GM21786 (cell line): ENCODE data around the gene TPST2.
"Not testable (repeated sequence)": the region's sequence is repeated elsewhere in the genome, so short reads cannot be mapped to it uniquely, and the experiment has no call there.

Source experiments
- ATAC-seq: cut with Tn5 transposase; IDR thresholded peaks from one replicate; pipeline ENCODE4 v1.9.1; 2021; ENCODE audit not compliant: unreplicated experiment

The TPST2 gene

DNA sequence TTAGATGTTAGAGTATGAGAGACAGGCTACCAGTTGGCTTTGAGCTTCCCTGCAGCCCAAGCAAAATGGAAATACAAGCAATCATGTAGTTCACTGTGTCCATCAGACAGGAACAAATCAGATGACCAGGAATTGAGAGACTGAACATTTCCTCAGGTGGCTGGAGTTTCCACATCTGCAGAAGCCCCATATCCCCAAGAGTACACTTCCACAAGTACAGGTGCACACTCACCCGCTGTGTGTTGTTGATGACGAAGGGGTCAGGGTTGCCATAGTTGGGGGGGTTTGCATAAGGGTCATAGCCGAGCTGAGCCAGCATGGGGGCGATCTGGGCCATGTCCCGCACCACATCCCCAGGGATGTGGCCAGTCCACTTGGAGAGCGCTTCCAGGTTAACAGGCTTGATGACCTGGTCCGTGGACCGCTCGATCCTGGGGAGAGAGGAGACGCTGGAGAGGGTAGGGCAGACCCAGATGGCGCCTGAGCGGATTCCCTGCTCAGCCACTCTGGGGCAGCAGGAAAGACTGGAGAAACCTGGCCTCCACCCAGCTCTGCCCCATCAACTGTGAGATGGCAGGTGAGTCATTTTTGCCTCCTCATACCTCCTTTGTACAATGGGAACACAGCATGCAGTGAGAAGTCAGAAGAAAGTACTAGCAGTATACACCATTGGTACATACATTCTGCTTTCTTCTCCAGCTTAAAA is 53.7 kb downstream of the TPST2 start:
- ATAC-seq: no peak

DNA sequence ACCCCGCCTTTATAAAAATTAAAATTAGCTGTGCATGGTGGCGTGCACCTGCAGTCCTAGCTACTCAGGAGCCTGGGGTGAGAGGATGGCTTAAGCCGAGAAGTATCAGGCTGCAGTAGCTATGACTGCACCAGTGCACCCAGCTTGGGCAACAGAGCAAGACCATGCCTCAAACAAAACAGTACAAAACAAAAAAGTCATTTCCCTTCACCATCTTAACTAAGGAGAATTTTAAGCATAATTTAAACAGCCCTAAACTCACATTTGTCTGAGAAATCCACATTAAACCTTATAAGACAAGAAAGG is 54.4 kb downstream of the TPST2 start:
- no peak for ATAC-seq

DNA sequence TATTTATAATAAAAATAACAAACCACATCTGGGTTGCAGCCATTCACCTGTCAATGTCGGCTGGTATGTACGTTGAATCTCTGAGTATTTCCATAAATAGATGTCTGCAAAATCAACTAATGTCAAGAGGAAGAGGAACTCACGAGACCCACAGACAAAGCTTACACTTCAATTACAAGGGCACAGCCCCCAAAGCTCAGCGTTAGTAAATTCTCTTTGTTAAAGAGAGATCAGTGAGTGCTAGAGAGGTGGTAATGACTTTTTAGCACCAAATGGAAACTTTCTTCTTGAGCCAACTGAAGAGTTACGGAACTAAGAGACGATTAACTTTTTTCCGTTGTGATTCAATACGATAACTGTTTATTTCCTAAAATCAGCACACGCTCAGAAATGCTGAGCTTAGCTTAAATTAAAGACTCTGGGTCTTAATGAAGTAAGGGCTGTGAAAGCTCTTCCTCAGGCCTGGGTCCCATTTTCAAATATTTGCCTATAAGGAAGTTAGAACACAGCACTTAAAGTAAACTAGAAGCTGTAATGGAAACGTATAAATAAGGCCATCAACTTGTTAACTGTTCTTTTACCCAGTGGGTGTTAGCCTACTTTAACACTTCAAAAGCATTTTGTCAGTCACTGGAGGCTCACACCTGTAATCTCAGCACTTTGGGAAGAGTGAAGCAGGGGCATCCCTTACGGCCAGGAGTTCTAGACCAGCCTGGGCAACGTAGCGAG is 54.9 kb downstream of the TPST2 start:
- ATAC-seq: no peak

DNA sequence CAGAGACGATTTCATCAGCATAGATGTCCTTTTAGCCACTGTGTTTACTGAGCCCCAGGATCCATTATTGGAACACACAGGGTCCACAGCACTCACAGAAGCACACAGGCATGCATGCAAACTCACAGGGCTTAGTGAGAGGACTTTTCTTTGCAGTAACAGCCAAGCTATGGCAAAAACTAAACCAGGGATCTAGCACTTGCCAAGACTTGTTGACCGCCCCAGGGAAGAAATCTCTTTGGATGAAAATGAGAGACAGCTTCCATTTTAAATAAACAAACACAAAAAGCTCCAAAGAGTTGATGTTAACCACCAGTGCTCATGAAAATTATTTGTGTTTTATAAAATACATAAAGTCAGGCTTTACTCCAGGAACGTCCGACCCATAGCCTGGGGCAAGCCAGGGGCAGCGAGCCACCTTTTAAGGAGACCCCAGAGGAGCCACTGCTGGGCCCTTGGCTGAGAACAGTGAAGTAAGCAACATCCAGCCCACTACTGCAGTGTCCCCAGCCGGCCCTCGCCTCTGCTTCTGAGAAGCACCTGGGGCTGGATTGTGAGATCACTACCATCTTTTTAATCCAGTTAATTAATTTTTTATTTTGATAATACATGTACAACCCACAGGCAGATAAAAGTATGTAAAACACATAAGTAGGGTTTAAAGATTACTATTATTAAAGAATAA is 55.6 kb downstream of the TPST2 start:
- no peak for ATAC-seq

DNA sequence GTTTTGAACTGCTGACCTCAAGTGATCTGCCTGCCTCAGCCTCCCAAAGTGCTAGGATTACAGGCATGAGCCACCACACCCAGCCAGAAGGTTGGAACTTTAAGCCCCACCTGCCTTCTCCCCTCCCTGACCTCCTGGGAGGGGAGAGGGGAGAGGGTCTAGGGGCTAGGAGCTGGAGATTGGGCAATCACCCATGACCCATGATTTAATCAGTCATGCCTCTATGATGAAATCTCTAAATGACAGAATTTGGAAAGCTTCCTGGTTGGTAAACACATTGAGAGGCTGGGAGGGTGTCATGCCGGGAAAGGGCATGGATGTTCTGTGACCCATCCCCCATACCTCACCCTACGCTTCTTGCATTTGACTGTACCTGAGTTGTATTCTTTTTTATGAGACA is 60.6 kb downstream of the TPST2 start:
- no peak for ATAC-seq

DNA sequence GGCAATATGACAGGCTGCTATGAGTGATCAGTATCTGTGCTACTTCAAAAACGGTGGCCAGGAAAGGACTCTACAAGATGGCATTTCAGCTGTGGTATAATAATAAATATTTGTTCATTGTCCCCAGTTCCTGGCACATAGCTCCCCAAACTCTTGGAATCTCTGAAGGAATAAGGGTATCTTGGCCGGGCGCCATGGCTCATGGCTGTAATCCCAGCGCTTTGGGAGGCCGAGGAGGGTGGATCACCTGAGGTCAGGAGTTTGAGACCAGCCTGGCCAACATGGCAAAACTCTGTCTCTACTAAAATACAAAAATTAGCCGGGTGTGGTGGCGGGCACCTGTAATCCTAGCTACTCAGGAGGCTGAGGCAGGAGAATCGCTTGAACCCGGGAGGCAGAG is 61.4 kb downstream of the TPST2 start:
- ATAC-seq: not testable (repeated sequence)

DNA sequence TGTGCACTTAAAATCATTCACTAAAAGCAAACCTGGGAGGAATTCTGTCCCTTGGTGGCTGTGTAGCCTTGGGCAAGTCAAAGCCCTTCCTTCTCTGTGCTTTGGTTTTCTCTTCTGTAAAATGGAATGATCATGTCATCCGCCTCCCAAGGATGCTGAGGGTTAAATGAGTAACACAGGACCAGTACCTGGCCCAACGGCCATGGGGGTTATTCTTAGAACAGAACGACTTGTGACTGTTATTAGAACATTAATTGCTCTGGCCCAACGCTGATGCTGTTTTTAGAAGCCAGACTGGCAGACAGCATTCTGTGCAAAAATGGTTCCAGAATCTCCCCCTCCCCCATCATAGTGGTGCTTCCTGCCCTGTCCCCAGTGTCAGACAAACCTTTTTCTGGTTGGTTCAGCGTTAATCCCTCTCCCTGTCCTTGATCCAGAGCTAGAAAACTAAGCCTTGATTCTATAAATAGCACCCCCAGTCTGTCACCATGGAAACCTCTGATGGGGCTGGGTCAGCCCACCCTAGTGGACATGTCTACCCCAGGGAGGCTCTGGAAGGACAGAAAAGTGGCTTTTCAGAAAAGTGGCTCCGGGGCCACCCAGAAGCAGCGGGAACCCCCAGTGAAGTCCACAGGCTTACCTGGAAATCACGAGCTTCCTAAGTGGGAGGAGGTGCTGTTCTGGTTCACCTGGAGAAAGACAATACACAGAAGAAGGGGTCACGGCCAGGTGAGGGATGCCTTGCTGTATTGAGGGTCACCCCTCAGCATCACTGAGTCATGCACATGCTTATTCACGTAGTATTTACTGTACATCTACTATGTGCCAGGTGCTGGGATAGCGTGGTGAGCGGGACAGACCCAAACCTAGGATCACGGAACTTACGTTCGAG is 62.1 kb downstream of the TPST2 start:
- no peak for ATAC-seq

DNA sequence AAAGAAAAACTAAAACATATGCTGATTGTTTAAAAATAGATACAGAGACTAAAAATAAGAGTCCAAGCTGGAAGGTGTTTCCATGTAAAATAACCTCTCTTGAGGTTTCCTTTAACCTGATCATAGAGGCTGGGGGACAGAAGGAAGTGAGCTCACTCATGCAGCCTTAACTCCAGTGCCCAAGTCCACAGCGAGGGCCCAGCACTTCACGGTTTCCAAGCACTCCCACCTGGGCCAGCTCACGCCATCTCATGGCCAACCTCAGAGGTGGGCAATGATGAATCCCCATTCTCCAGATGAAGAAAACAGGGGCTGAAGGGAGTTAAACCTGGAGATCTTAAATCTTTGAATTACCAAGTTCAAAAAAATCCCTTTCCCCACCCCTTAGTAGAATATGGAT is 62.8 kb downstream of the TPST2 start:
- no peak for ATAC-seq

DNA sequence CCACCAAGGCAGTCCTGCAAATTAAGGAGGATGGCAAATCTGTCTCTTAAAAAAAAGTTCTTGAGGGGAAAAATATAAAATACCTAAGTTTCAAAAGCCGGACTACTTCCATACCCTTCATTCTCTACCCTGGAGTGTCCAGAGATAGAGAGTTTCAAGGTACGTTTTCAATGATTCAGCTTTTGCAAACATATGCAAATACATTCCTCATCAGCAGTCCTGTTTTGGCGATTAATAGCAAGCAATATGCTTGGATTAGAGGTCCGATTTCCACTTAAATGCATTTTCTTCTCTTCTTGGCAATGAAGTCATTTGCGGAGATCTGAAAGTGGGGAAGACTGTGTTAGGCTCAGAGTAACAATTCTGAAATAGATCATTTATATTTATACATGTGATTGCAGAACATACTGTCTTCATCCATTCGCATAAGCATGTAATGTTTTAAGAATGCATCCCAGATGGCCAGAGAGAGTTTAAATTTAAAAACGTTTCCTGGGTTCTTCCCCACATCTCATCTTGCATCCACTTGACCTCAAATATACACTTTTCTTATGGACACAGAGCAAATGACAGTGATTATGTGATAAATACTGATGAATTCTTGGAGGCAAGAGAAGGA is 63.9 kb downstream of the TPST2 start:
- ATAC-seq: no peak

DNA sequence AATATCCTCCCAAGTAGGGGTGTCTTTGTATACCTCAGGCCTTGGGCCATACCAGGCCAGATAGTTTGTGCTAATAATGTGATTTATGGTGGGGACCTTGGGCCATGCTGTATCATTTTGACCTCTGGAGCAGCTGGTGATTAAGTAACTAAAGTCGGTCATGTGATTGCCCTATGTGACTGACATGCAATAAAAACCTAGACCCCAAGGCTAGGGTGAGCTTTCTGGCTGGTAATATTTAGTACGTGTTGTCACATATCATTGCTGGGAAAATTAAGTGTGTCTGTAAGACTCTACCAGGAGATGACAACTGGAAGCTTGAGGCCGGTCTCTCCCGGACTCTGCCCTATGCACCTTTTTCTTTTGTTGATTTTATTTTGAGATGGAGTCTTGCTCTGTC is 65.1 kb downstream of the TPST2 start:
- no peak for ATAC-seq

DNA sequence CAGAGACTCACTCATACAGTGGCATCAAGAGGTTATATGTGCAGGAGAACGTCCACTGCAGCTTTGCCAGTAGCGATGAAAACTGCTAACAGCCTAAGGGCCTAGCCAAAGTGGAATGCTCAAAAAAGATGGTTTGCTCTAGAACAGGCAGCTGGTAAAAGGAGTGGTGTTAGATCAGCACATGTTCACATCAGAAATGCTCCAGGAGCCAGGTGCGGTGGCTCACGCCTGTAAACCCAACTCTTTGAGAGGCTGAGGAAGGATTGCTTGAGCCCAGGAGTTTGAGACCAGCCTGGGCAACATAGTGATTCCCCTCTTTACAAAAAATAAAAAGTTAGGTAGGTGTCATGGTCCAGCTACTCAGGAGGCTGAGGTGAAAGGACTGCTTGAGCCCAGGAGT is 67.3 kb downstream of the TPST2 start:
- ATAC-seq: no peak

DNA sequence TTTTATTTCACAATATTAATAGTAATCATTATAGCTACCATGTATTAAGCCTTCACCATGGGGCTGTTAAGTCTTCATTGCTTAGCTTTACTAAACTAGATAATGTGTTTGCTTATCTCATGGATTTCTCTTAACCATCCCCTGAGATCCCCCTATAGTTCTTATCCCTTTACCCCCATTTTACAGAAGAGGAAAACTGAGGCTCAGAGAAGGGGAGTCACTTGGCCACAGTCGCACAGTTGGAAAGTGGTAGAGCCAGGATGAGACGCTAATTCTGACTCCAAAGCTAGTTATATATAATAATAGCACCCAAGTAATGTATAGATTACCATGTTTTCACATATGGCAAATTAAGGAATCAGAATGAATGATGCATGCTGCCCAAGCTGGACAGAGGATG is 67.9 kb downstream of the TPST2 start:
- ATAC-seq: no peak

DNA sequence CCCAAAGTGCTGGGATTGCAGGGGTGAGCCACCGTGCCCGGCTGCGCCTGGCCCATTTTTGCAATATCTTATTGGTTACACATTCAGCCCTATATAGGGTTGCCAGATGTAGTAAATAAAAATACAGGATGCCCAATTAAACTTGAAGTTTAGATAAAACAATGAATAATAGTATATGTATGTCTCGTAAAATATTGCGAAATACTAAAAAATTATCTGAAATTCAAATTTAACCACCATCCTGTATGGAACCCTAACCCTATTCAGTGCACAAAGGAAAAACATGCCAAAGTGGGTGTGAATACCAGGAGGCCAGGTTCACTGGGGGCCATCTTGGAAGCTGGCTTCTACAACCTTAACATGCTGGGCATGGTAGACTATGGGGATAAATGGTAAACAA is 72.5 kb downstream of the TPST2 start:
- ATAC-seq: no peak

DNA sequence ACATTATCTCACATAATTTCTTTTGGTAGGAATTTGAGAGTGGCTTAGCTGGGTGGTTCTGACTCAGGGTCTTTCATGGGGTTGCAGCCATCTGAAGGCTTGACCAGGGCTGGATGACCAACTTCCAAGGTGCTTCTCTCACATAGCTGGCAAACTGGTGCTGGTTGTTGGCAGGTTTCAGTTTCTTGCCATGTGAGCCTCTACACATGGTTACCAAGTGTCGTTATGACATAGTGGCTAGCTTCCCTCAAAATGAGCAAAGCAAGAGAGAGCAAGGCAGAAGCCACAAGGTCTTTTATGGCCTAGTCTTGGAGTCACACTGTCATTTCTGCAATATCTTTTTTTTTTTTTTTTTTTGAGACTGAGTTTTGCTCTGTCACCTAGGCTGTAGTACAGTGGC is 73.4 kb downstream of the TPST2 start:
- no peak for ATAC-seq

DNA sequence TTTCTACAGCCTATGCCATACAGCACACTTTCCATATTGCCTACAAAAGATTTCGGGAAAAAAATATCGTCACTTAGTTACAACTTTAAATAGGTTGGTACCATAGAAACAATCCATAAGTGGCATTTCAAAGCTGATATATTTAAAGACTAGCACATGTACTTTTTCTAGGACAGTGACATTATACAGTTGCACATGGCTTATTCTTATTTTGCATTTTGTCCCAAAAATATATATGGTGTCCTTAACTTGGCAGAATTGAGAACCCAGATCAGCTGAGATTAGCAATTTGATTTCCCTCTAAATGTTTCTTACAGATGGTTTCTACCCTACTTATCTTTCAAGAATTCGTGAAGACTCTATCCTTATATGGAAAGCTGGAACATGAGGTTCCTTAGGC is 74.0 kb downstream of the TPST2 start:
- ATAC-seq: no peak

DNA sequence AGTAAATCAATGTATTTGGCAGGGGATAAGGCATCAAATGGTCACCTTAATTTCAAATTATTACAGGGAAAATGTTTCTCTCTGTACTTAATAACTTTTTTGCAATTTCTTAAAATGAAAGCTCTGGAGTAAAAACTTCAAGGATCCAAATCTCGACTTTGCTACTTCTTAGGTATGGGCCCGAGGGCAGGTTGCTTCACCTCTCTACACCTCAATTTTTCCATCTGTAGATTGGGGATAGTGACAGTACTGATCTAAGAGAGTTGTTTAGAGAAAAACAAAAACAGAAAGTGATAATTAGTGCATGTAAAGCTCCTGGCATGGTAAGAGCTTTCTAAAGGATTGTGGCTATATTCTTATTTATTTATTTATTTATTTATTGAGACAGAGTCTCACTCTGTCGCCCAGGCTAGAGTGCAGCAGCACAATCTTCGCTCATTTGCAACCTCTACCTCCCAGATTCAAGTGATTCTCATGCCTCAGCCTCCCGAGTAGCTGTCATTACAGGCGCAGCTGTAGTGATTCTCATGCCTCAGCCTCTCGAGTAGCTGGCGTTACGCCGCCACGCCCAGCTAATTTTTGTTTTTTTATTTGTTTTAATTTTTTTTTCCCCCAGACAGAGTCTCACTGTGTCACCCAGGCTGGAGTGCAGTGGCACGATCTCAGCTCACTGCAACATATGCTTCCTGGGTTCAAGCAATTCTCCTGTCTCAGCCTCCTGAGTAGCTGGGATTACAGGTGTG is 75.3 kb downstream of the TPST2 start:
- no peak for ATAC-seq

DNA sequence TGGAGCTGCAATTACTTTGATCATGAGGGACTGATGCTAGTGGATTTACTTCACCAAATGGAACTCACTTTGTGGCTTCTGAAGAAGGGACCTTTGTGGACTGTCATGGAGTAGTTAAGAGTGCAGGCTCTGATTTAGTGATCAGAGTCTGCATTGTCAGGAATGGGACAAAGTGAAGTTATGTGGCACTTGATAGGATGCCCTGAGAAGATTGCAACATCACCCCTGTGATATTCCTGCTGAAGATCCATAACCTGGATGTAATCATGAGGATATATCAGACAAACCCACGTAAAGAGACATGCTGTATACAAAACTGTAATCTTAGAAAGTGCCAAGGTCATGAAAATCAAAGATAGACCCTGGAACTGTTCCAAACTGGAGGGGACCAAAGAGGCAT is 76.1 kb downstream of the TPST2 start:
- ATAC-seq: no peak

DNA sequence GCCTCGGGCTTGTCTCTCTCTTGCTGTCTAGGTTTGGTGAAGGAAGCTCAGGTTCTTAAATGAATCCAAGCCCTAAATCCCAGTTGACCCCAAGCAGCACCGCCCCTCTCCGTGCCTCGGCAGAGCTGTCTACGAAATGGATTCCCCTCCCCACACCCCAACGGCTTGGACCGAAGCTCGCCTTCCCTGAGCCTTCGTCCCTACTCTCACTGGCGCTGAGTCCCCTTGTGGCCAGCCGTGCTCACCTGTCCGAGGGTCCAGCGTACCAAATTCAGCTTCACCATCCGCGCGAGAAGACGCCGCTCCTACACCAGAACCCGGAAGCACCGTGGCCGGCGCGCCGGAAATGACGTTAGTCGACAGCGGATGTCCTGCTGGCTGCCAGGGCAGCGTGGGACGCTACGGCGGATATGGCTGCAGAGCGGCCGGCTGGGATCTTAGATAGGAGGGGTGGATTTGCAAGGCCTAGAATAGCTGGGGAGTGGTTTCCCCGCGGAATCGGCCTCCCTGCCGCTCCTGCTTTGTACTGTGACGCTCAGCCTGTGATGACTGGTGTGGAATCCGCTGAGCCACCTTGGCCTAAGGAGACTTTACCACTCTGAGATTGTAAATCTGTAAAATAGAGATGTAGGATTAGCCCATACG is 77.7 kb downstream of the TPST2 start, which contains the start of gene TFIP11:
TSS of gene TFIP11 (minus strand) at position 325 of the 645 bp plus-strand sequence. CDS start 2,201 bp downstream, outside the sequence.
- ATAC-seq: peak; percentile 83

DNA sequence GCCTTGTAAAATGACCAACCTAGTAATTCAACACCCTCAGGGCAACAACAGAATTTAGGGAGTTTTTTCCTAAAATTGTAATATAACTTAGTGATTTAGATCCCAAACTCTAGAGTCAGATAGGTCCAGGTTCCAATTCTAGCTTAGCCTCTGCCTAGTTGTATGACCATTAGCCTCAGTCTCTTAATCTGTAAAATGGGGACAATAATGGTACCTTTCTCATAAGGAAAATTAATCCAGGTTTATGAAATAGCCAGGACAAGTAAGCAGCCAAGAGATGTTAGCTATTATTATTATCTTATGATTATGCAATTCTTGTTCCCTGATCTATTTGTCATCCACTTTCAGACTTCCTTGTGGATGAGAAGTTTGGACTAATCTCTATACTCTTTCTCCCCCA is 81.8 kb downstream of the TPST2 start:
- no peak for ATAC-seq

DNA sequence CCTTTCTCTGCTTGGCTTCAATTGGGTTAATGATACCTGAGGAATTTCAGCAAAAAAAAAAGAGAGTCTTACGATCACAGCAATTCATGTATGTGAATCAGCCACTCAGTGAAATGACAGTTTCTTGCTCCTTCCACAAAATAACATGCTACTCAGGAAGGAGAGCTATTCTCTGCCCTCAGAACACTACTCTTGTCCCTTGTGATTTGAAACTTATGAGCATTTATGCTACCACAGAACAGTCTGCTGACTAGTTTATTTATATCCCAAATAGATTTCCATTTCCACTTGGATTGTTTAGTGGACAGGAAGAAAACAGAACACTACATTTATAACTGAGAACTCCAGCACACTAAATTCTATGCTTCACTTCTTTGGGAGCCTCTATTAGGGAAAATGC is 86.2 kb downstream of the TPST2 start:
- ATAC-seq: no peak
